ENCODE measurements around the gene AUTS2. TPM values are rescaled to one million over a fixed set of nuclear protein-coding genes. Genes with fewer than 3 reads are reported as not detected.

The AUTS2 gene
- total and polyA plus RNA-seq, 7 experiments from 2014 or later, result 0.40 to 31.7 (median 4.2) TPM

- H3K27me3 ChIP-seq (ENCODE audit: control insufficient read depth in 2 of 2, insufficient read depth in 2 of 2, low read length in 2 of 2), result no peaks in the 10 kb centered on the region
- H3K27me3 Mint-ChIP-seq, result peaks cover 0 to 4% (median 0%) of the 10 kb centered on the region in 5 donors
- H3K4me1 ChIP-seq (ENCODE audit: control insufficient read depth in 2 of 2, insufficient read depth in 2 of 2, low read length in 2 of 2), result no peaks in the 10 kb centered on the region
- POLR2A ChIA-PET, result no interaction called here
- no peak overlapping the region for H3K4me3 Mint-ChIP-seq
- intact Hi-C loops (cut with micrococcal nuclease), result no loop called here
- H3K27ac Mint-ChIP-seq, result no peak overlapping the region
- no peak overlapping the region for H3K4me3 ChIP-seq (ENCODE audit: low read length)
- no peaks in the 10 kb centered on the region for H3K36me3 ChIP-seq (ENCODE audit: control insufficient read depth in 2 of 3, insufficient read depth in 3 of 3, low read length in 3 of 3)
- no peak for DNase-seq
- CTCF ChIA-PET, result no interaction called here
- no peaks in the 10 kb centered on the region for H3K4me1 Mint-ChIP-seq
- H3K9me3 ChIP-seq (ENCODE audit: control insufficient read depth in 2 of 3, low read length in 3 of 3), result no peaks in the 10 kb centered on the region
- H3K36me3 Mint-ChIP-seq, result no peaks in the 10 kb centered on the region
- no peak overlapping the region for H3K27ac ChIP-seq (ENCODE audit: low read depth, low read length)
- peaks cover 0 to 6% (median 2%) of the 10 kb centered on the region in 11 donors for H3K9me3 Mint-ChIP-seq
- ATAC-seq, result no peak
Measured at GRCh38 chr7:70520611-70521010, 922.3 kb downstream of the AUTS2 start.

GRCh38 chr7:70523249-70523988 lies 925.1 kb downstream of the AUTS2 start:
- H3K27ac Mint-ChIP-seq, result no peak overlapping the region
- H3K36me3 Mint-ChIP-seq, result no peaks in the 10 kb centered on the region
- POLR2A ChIA-PET, result no interaction called here
- CTCF ChIA-PET, result no interaction called here
- H3K27me3 Mint-ChIP-seq, result peaks cover 0 to 8% (median 0%) of the 10 kb centered on the region in 5 donors
- ATAC-seq, result no peak
- intact Hi-C loops (cut with micrococcal nuclease), result no loop called here
- H3K9me3 Mint-ChIP-seq, result peaks cover 0 to 10% (median 0%) of the 10 kb centered on the region in 11 donors
- Histone ChIP-seq H3K9me3 (ENCODE audit: control insufficient read depth in 2 of 3, low read length in 3 of 3) (no peaks in the 10 kb centered on the region), H3K36me3 (ENCODE audit: control insufficient read depth in 2 of 3, insufficient read depth in 3 of 3, low read length in 3 of 3) (no peaks in the 10 kb centered on the region), H3K27ac (ENCODE audit: low read depth, low read length) (no peak overlapping the region), H3K27me3 (ENCODE audit: control insufficient read depth in 2 of 2, insufficient read depth in 2 of 2, low read length in 2 of 2) (no peaks in the 10 kb centered on the region), H3K4me3 (ENCODE audit: low read length) (no peak overlapping the region), H3K4me1 (ENCODE audit: control insufficient read depth in 2 of 2, insufficient read depth in 2 of 2, low read length in 2 of 2) (no peaks in the 10 kb centered on the region)
- H3K4me3 Mint-ChIP-seq, result no peak overlapping the region
- no peaks in the 10 kb centered on the region for H3K4me1 Mint-ChIP-seq
- no peak for DNase-seq

GRCh38 chr7:70523989-70524351 lies 925.7 kb downstream of the AUTS2 start:
- POLR2A ChIA-PET, result no interaction called here
- peaks cover 0 to 8% (median 0%) of the 10 kb centered on the region in 5 donors for H3K27me3 Mint-ChIP-seq
- H3K4me1 Mint-ChIP-seq, result no peaks in the 10 kb centered on the region
- ATAC-seq (no peak), DNase-seq (no peak)
- peaks cover 0 to 8% (median 0%) of the 10 kb centered on the region in 11 donors for H3K9me3 Mint-ChIP-seq
- Histone ChIP-seq H3K27me3 (ENCODE audit: control insufficient read depth in 2 of 2, insufficient read depth in 2 of 2, low read length in 2 of 2) (no peaks in the 10 kb centered on the region), H3K36me3 (ENCODE audit: control insufficient read depth in 2 of 3, insufficient read depth in 3 of 3, low read length in 3 of 3) (no peaks in the 10 kb centered on the region), H3K4me1 (ENCODE audit: control insufficient read depth in 2 of 2, insufficient read depth in 2 of 2, low read length in 2 of 2) (no peaks in the 10 kb centered on the region), H3K4me3 (ENCODE audit: low read length) (no peak overlapping the region), H3K9me3 (ENCODE audit: control insufficient read depth in 2 of 3, low read length in 3 of 3) (no peaks in the 10 kb centered on the region), H3K27ac (ENCODE audit: low read depth, low read length) (no peak overlapping the region)
- no peaks in the 10 kb centered on the region for H3K36me3 Mint-ChIP-seq
- CTCF ChIA-PET, result no interaction called here
- intact Hi-C loops (cut with micrococcal nuclease), result no loop called here
- no peak overlapping the region for H3K4me3 Mint-ChIP-seq
- H3K27ac Mint-ChIP-seq, result no peak overlapping the region

GRCh38 chr7:70525991-70526390 lies 927.7 kb downstream of the AUTS2 start:
- Mint-ChIP-seq H3K36me3 (no peaks in the 10 kb centered on the region), H3K4me1 (no peaks in the 10 kb centered on the region), H3K4me3 (no peak overlapping the region), H3K27me3 (peaks cover 0 to 8% (median 0%) of the 10 kb centered on the region in 5 donors), H3K27ac (no peak overlapping the region), H3K9me3 (peaks cover 0 to 4% (median 0%) of the 10 kb centered on the region in 11 donors)
- intact Hi-C loops (cut with micrococcal nuclease), result no loop called here
- Histone ChIP-seq H3K27me3 (ENCODE audit: control insufficient read depth in 2 of 2, insufficient read depth in 2 of 2, low read length in 2 of 2) (no peaks in the 10 kb centered on the region), H3K36me3 (ENCODE audit: control insufficient read depth in 2 of 3, insufficient read depth in 3 of 3, low read length in 3 of 3) (no peaks in the 10 kb centered on the region), H3K9me3 (ENCODE audit: control insufficient read depth in 2 of 3, low read length in 3 of 3) (no peaks in the 10 kb centered on the region), H3K4me1 (ENCODE audit: control insufficient read depth in 2 of 2, insufficient read depth in 2 of 2, low read length in 2 of 2) (no peaks in the 10 kb centered on the region), H3K27ac (ENCODE audit: low read depth, low read length) (no peak overlapping the region), H3K4me3 (ENCODE audit: low read length) (no peak overlapping the region)
- no peak for ATAC-seq
- POLR2A ChIA-PET, result no interaction called here
- no peak for DNase-seq
- CTCF ChIA-PET, result no interaction called here

- peaks cover 0 to 8% (median 0%) of the 10 kb centered on the region in 5 donors for H3K27me3 Mint-ChIP-seq
Measured at GRCh38 chr7:70527520-70528115, 929.3 kb downstream of the AUTS2 start.

GRCh38 chr7:70529436-70529835 lies 931.2 kb downstream of the AUTS2 start:
- Mint-ChIP-seq H3K4me3 (no peak overlapping the region), H3K9me3 (peaks cover 0 to 6% (median 0%) of the 10 kb centered on the region in 11 donors), H3K27ac (no peak overlapping the region), H3K27me3 (peaks cover 0 to 8% (median 0%) of the 10 kb centered on the region in 5 donors), H3K4me1 (no peaks in the 10 kb centered on the region), H3K36me3 (peaks cover 0 to 4% (median 0%) of the 10 kb centered on the region in 5 donors)
- ChIA-PET CTCF (no interaction called here), POLR2A (no interaction called here)
- Histone ChIP-seq H3K36me3 (ENCODE audit: control insufficient read depth in 2 of 3, insufficient read depth in 3 of 3, low read length in 3 of 3) (no peaks in the 10 kb centered on the region), H3K4me1 (ENCODE audit: control insufficient read depth in 2 of 2, insufficient read depth in 2 of 2, low read length in 2 of 2) (no peaks in the 10 kb centered on the region), H3K4me3 (ENCODE audit: low read length) (no peak overlapping the region), H3K9me3 (ENCODE audit: control insufficient read depth in 2 of 3, low read length in 3 of 3) (no peaks in the 10 kb centered on the region), H3K27ac (ENCODE audit: low read depth, low read length) (no peak overlapping the region), H3K27me3 (ENCODE audit: control insufficient read depth in 2 of 2, insufficient read depth in 2 of 2, low read length in 2 of 2) (no peaks in the 10 kb centered on the region)
- DNase-seq (no peak), ATAC-seq (no peak)
- intact Hi-C loops (cut with micrococcal nuclease), result no loop called here

More at GRCh38 chr7:70527520-70528115, 929.3 kb downstream of the AUTS2 start:
- Histone ChIP-seq H3K36me3 (ENCODE audit: control insufficient read depth in 2 of 3, insufficient read depth in 3 of 3, low read length in 3 of 3) (no peaks in the 10 kb centered on the region), H3K9me3 (ENCODE audit: control insufficient read depth in 2 of 3, low read length in 3 of 3) (no peaks in the 10 kb centered on the region), H3K4me3 (ENCODE audit: low read length) (no peak overlapping the region), H3K27me3 (ENCODE audit: control insufficient read depth in 2 of 2, insufficient read depth in 2 of 2, low read length in 2 of 2) (no peaks in the 10 kb centered on the region), H3K4me1 (ENCODE audit: control insufficient read depth in 2 of 2, insufficient read depth in 2 of 2, low read length in 2 of 2) (no peaks in the 10 kb centered on the region), H3K27ac (ENCODE audit: low read depth, low read length) (no peak overlapping the region)
- ChIA-PET POLR2A (no interaction called here), CTCF (no interaction called here)
- Mint-ChIP-seq H3K4me3 (no peak overlapping the region), H3K36me3 (no peaks in the 10 kb centered on the region), H3K9me3 (peaks cover 0 to 4% (median 0%) of the 10 kb centered on the region in 11 donors), H3K27ac (no peak overlapping the region), H3K4me1 (no peaks in the 10 kb centered on the region)
- intact Hi-C loops (cut with micrococcal nuclease), result no loop called here
- no peak for DNase-seq
- no peak for ATAC-seq

Data from naive thymus-derived CD4-positive, alpha-beta T cell (primary cell).